OCI-M2 (cell line): ENCODE data around the gene PTOV1.
"Not testable (repeated sequence)": the region's sequence is repeated elsewhere in the genome, so short reads cannot be mapped to it uniquely, and the experiment has no call there.

ENCODE experiments used
- DNase-seq: peaks from one replicate; lab custom pipeline; 2025; ENCODE audit not compliant: unreplicated experiment; lab: John Stamatoyannopoulos, UW

Gene PTOV1

GRCh38 chr19:49817964-49818648 lies 32.9 kb upstream of the PTOV1 start, which contains the start of gene MED25:
MED25 (plus strand) TSS chr19:49818289; CDS start chr19:49818342, 53 bp downstream.
- peak; percentile 96 for DNase-seq

- DNase-seq, result no peak
Observed at GRCh38 chr19:49818649-49819370, 32.1 kb upstream of the PTOV1 start.

- not testable (repeated sequence) for DNase-seq
Observed at GRCh38 chr19:49819452-49820115, 31.4 kb upstream of the PTOV1 start.

GRCh38 chr19:49820125-49820524 lies 30.8 kb upstream of the PTOV1 start:
- DNase-seq, result peak; percentile 71

- DNase-seq, result no peak
Observed at GRCh38 chr19:49823472-49823871, 27.5 kb upstream of the PTOV1 start.

GRCh38 chr19:49824662-49825061 lies 26.3 kb upstream of the PTOV1 start:
- DNase-seq, result no peak

GRCh38 chr19:49827034-49827433 lies 23.9 kb upstream of the PTOV1 start:
- no peak for DNase-seq

GRCh38 chr19:49829200-49829599 lies 21.8 kb upstream of the PTOV1 start:
- no peak for DNase-seq

- DNase-seq, result no peak
Observed at GRCh38 chr19:49829721-49830120, 21.2 kb upstream of the PTOV1 start.

GRCh38 chr19:49830766-49831165 lies 20.2 kb upstream of the PTOV1 start:
- DNase-seq, result no peak

- DNase-seq, result no peak
Observed at GRCh38 chr19:49831592-49831991, 19.4 kb upstream of the PTOV1 start.

- DNase-seq, result no peak
Observed at GRCh38 chr19:49832556-49832955, 18.4 kb upstream of the PTOV1 start.

GRCh38 chr19:49833599-49833998 lies 17.4 kb upstream of the PTOV1 start:
- no peak for DNase-seq

GRCh38 chr19:49835562-49835961 lies 15.4 kb upstream of the PTOV1 start:
- no peak for DNase-seq

- no peak for DNase-seq
Observed at GRCh38 chr19:49836176-49837008, 14.6 kb upstream of the PTOV1 start.

GRCh38 chr19:49837009-49837310 lies 14.0 kb upstream of the PTOV1 start:
- DNase-seq, result no peak

- DNase-seq, result no peak
Observed at GRCh38 chr19:49837425-49837824, 13.5 kb upstream of the PTOV1 start.

GRCh38 chr19:49838885-49839588 lies 11.9 kb upstream of the PTOV1 start:
- no peak for DNase-seq

GRCh38 chr19:49839713-49840112 lies 11.2 kb upstream of the PTOV1 start:
- DNase-seq, result no peak

GRCh38 chr19:49840321-49840720 lies 10.6 kb upstream of the PTOV1 start:
- no peak for DNase-seq
